Fibroblast of the conjunctiva (primary cell): ENCODE measurements around the gene TMEM44.

ENCODE experiments used
- DNase-seq: peaks from one replicate; pipeline ENCODE4 v3.0.0-alpha.2; 2010; ENCODE audit warnings: low read depth

Gene TMEM44

GRCh38 chr3:194633349-194634004 is at the start of gene TMEM44:
TSS of gene TMEM44 (minus strand) at chr3:194633419. CDS start at chr3:194633215, 204 bp downstream.
- peak; percentile 63 for DNase-seq

GRCh38 chr3:194682694-194683310 is 49.6 kb upstream of the TMEM44 start:
- peak; percentile 83 for DNase-seq

- no peak for DNase-seq
Measured at GRCh38 chr3:194682189-194682693, 49.0 kb upstream of the TMEM44 start.

GRCh38 chr3:194680888-194681615 is 47.8 kb upstream of the TMEM44 start:
- DNase-seq: no peak

GRCh38 chr3:194676471-194676870 is 43.3 kb upstream of the TMEM44 start:
- DNase-seq: no peak

GRCh38 chr3:194675680-194676079 is 42.5 kb upstream of the TMEM44 start:
- no peak for DNase-seq

- no peak for DNase-seq
Measured at GRCh38 chr3:194675081-194675640, 41.9 kb upstream of the TMEM44 start.

- DNase-seq: no peak
Measured at GRCh38 chr3:194673761-194674160, 40.5 kb upstream of the TMEM44 start.

GRCh38 chr3:194672876-194673275 is 39.7 kb upstream of the TMEM44 start:
- DNase-seq: no peak

GRCh38 chr3:194671900-194672808 is 38.9 kb upstream of the TMEM44 start, which contains the start of gene LSG1:
TSS of gene LSG1 (minus strand) at chr3:194672191. CDS start at chr3:194672162, 29 bp downstream.
- peak; percentile 84 for DNase-seq

GRCh38 chr3:194671511-194671899 is 38.3 kb upstream of the TMEM44 start:
- DNase-seq: no peak

GRCh38 chr3:194667363-194667762 is 34.1 kb upstream of the TMEM44 start:
- no peak for DNase-seq

- no peak for DNase-seq
Measured at GRCh38 chr3:194664857-194665256, 31.6 kb upstream of the TMEM44 start.

GRCh38 chr3:194661946-194662345 is 28.7 kb upstream of the TMEM44 start:
- DNase-seq: no peak

GRCh38 chr3:194661374-194661773 is 28.2 kb upstream of the TMEM44 start:
- no peak for DNase-seq

GRCh38 chr3:194659778-194660177 is 26.6 kb upstream of the TMEM44 start:
- no peak for DNase-seq

GRCh38 chr3:194658477-194659242 is 25.4 kb upstream of the TMEM44 start:
- no peak for DNase-seq

GRCh38 chr3:194657439-194657838 is 24.2 kb upstream of the TMEM44 start:
- no peak for DNase-seq

GRCh38 chr3:194654443-194654842 is 21.2 kb upstream of the TMEM44 start:
- no peak for DNase-seq

- no peak for DNase-seq
Measured at GRCh38 chr3:194647747-194648146, 14.5 kb upstream of the TMEM44 start.

GRCh38 chr3:194642769-194643168 is 9.6 kb upstream of the TMEM44 start:
- DNase-seq: no peak
